ENCODE results near the gene PLCXD3. TPM values are rescaled to one million over a fixed set of nuclear protein-coding genes. Genes with fewer than 3 reads are reported as not detected.

The PLCXD3 gene
- total and polyA plus RNA-seq, 8 donors, result 0.07 to 4.8 (median 0.12) TPM

DNA sequence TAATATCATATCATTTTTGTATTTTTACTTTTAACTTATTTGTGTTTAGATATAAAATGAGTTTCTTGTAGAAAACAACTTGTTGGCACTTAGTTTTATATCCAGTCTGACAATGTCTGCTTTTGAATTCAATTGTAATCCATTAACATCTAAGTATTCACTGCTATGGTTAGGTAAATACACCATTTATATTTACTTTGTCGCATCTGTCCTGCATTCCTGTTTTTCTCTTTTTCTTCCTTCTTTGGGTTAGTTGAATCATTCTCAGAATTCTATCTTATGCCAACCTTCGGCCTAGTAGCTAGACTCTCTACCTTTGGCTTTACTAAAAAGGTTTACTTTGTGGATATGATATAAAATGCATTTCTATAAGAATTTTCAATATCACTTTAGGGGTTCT is 107.6 kb downstream of the PLCXD3 start:
- TF ChIP-seq, protein P1, sequence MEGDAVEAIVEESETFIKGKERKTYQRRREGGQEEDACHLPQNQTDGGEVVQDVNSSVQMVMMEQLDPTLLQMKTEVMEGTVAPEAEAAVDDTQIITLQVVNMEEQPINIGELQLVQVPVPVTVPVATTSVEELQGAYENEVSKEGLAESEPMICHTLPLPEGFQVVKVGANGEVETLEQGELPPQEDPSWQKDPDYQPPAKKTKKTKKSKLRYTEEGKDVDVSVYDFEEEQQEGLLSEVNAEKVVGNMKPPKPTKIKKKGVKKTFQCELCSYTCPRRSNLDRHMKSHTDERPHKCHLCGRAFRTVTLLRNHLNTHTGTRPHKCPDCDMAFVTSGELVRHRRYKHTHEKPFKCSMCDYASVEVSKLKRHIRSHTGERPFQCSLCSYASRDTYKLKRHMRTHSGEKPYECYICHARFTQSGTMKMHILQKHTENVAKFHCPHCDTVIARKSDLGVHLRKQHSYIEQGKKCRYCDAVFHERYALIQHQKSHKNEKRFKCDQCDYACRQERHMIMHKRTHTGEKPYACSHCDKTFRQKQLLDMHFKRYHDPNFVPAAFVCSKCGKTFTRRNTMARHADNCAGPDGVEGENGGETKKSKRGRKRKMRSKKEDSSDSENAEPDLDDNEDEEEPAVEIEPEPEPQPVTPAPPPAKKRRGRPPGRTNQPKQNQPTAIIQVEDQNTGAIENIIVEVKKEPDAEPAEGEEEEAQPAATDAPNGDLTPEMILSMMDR (IDR thresholded peaks at IDR 0.05), result no peak
- Histone ChIP-seq H3K4me3 (no peak overlapping the region), H3K27me3 (no peaks in the 10 kb centered on the region), H3K27ac (no peak overlapping the region), H3K36me3 (no peaks in the 10 kb centered on the region), H3K9me3 (peaks cover 0 to 17% of the 10 kb centered on the region in 2 donors), H3K4me1 (no peaks in the 10 kb centered on the region)
- intact Hi-C loops (cut with DNase I), result no loop called here
- DNase-seq (no peak), ATAC-seq (no peak)

DNA sequence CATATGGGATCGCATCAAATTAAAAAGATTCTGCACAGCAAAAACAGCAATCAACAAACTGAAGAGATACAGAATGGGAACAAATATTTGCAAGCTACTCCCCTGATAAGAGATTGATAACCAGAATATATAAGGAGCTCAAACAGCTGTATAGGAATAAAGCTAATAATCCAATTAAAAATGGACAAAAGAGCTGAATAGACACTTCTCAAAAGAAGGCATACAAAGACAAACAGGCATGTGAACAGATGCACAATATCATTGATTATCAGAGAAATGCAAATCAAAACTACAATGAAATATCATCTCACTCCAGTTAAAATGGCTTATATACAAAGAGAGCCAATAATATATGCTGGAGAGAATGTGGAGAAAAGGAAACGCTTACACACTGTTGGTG is 110.6 kb downstream of the PLCXD3 start:
- TF ChIP-seq, protein P1 (IDR thresholded peaks at IDR 0.05), result no peak
- Histone ChIP-seq H3K36me3 (no peaks in the 10 kb centered on the region), H3K4me3 (no peak overlapping the region), H3K27me3 (no peaks in the 10 kb centered on the region), H3K9me3 (peaks cover 0 to 39% of the 10 kb centered on the region in 2 donors), H3K27ac (no peak overlapping the region), H3K4me1 (no peaks in the 10 kb centered on the region)
- intact Hi-C loops (cut with DNase I), result no loop called here
- ATAC-seq (no peak), DNase-seq (no peak)

DNA sequence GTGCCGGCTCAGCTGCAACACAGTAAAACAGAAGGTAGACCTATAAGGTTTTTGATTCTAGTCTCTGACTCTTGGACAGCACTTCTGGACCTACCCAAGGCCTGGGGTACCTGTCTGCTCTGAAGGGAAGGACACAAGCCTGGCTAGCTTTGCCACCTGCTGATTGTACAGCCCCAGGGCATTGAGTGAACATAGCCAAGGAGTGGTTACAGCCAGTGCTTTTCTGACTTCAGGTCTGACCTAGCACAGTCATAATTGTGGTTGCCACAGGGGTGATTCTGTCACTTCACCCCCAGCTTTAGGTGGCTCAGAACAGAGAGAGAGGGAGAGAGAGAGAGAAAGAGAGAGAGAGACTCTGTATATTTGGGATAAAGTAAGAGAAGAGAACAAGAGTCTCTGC is 118.4 kb downstream of the PLCXD3 start:
- ATAC-seq, result no peak
- no peaks in the 10 kb centered on the region for H3K27me3 ChIP-seq

DNA sequence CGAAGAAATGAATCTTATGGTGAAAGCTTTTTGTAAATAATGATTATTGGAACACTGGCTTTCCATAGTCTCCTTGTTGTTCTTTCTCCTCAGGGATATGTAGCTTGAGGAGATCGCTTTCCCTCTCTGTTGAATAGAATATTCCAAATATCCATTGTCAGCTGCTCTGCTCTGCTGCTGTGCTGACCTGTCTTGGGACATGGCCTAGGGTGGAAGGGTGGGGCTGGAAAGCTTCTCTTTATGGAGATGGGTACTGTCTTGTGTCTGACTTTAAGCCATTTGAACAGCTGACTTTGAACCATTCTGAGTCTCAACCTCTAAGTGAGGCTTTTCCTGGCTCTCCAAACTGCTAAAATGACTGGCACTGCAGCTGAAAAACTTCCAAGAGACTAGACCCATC is 135.8 kb downstream of the PLCXD3 start:
- H3K36me3 ChIP-seq, result no peaks in the 10 kb centered on the region
- intact Hi-C loops (cut with DNase I), result no loop called here

More for the DNA sequence above, 118.4 kb downstream of the PLCXD3 start:
- H3K4me1 ChIP-seq, result no peaks in the 10 kb centered on the region
- TF ChIP-seq, protein P1 (IDR thresholded peaks at IDR 0.05), result no peak
- H3K27ac ChIP-seq, result no peak overlapping the region
- no peak for DNase-seq
- intact Hi-C loops (cut with DNase I), result no loop called here
- H3K36me3 ChIP-seq, result no peaks in the 10 kb centered on the region
- H3K9me3 ChIP-seq, result peaks cover 0 to 44% of the 10 kb centered on the region in 2 donors
- no peak overlapping the region for H3K4me3 ChIP-seq

DNA sequence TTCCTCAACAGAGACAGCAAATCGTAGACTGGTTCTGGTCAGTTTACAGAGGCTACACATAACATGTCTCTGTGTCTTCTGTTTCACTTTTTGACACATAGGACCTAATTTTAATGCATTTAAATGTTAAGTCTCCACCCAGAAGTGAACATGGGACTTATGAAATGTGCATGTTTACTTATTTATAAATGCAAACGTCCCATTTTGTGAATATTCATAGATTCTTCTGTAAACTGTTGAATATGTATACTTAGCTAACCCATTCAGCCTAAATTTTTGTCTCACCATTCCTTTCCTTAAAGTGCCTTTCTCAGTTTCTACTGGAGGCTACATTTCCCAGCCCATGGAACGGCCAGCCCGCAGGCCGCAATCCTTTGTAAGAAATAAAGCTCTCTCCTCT is 137.2 kb downstream of the PLCXD3 start:
- no peaks in the 10 kb centered on the region for H3K27me3 ChIP-seq
- H3K9me3 ChIP-seq, result no peaks in the 10 kb centered on the region
- H3K36me3 ChIP-seq, result no peaks in the 10 kb centered on the region
- DNase-seq (no peak), ATAC-seq (no peak)
- intact Hi-C loops (cut with DNase I), result no loop called here
- TF ChIP-seq, protein P1 (IDR thresholded peaks at IDR 0.05), result no peak
- no peaks in the 10 kb centered on the region for H3K4me1 ChIP-seq
- H3K4me3 ChIP-seq, result no peak overlapping the region
- H3K27ac ChIP-seq, result no peak overlapping the region

More for the DNA sequence above, 135.8 kb downstream of the PLCXD3 start:
- TF ChIP-seq, protein P1 (IDR thresholded peaks at IDR 0.05), result no peak
- Histone ChIP-seq H3K27ac (no peak overlapping the region), H3K4me1 (no peaks in the 10 kb centered on the region), H3K4me3 (no peak overlapping the region), H3K27me3 (no peaks in the 10 kb centered on the region), H3K9me3 (no peaks in the 10 kb centered on the region)
- DNase-seq (no peak), ATAC-seq (no peak)
